HG02981 (cell line): ENCODE results near the gene PLPP7.
"Not testable (repeated sequence)": the region's sequence is repeated elsewhere in the genome, so short reads cannot be mapped to it uniquely, and the experiment has no call there.

ENCODE experiments used
- ATAC-seq: cut with Tn5 transposase; IDR thresholded peaks from one replicate; pipeline ENCODE4 v1.9.1; 2021; ENCODE audit warnings: mild to moderate bottlenecking, moderate library complexity; ENCODE audit not compliant: unreplicated experiment

PLPP7 gene

DNA sequence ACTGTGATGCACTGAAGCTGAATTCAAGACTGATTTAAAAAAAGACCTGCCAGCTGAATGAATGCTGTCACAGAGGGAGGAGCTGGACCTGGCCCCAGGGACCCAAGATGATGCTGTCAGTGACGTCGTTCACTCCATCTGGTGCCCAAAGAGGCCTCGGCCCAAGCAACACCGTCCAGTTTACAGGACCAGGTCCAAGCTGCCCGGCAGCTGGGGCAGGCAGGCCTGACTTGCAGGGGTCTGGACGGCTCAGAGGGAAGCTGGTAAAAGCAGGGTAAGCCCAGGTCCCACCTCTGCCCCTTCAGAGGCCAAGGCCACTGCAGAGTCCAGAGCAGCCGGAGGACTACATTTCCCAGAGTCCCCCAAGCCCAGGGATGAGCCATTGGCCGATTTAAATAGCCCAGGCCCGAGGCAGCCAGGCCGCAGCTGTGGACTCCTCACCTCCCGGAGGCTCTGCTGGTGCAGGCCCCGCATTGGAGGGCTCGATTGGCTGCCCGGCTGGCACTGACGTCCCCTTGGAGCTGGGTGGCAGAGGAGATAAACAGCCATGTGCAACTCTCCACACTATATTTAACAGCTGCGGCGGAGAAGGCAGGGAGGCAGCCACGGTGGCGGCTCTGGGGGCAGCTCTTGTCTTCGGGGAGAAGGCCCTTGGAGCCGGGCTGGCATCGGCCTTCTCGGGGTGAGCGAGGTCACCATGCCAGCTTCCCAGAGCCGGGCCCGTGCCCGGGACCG is at the start of gene PLPP7:
Gene PLPP7 (plus strand): TSS at position 423 of the 735 bp plus-strand sequence. CDS start 275 bp downstream, at position 698.
- no peak for ATAC-seq

DNA sequence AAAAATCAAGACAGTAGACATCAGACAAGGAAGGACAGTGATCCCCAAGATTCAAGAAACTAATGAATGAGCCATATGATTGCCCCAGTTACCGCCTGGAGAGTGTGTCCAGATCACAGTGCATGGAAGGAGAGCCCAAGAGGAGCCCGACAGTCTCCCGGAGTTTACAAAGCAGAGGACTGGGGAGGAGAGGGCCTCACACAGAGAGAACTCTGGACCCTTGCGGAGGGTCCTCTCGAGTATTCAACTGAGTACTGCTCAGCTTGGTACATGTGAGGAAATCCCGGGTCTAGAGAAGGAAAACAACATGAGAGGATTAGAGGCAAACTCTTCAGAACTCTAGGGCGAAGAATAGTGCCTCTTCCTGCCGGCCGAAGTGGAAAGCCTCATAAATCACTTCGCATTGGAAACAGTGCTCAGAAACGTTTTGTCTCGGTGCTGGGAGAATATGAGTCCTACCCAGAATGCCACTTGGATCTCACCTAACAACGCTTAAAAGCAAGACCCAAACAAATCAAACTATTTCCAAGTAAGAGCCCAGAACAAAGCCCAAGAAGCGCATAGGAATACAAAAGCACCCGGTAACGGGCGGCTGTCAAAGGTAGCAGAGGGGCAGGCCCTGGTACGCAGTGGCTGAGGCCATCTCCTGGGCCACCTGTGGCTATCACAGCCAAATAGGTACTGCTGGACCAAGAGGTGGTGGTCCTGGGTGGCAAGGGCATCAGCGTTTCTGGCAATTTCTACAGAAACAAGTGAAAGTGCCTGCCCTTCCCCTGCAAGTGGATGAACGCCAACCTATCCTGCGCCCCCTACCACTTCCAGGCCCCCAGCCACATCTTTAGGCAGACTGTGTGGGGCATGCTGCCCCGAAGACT is 49.2 kb upstream of the PLPP7 start:
- no peak for ATAC-seq

DNA sequence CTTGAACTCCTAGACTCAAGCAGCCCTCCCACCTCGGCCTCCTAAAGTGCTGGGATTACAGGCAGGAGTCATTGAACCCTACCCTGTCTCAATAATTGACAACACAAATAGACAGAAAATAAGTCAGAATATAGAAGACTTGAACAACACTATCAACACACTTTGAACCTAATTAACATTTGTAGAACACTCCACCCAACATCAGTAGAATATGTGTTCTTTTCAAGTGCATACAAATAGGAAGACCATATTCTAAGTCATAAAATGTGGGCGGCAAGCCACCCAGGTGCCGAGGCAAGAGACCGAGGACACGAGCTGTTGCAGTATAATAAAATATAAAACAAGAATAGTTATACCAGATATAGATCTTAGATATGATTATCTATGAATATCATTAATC is 45.2 kb upstream of the PLPP7 start:
- ATAC-seq = not testable (repeated sequence)

DNA sequence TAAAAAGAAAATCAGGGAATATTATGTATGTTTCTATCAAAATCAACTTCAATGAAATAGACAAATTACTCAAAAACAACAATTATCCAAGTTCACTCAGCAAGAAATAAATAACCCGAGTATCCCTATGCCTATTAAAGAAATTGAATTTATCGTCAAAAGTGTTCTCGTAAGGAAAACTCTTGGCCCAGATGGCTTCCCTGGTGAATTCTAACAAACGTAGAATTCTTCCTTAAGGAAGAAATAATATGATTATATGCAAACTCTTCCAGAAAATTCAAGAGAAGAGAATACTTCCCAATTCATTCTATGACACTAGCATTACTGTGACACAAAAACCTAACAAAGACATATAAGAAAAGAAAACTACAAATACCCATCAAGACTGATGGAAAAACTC is 42.9 kb upstream of the PLPP7 start:
- no peak for ATAC-seq

DNA sequence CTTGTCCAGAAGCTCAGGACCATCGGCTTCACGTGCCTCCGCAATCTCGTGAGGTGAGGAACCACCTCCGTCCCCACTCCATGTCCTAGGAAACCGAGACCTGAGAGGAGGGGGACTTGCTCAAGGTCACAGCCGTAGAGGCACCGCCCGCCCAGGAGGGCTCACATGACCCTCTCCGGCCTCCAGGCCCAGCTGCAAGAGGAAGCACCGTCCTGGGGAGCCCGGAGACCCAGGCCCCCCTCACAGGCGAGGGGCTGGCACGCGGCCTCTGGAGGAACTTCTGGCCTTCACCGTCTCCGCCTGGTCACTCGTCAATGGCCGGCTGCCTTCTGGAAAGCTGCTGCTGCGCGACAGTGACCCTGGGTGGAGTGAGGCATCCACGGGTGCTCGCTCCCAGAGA is 37.4 kb upstream of the PLPP7 start:
- no peak for ATAC-seq

DNA sequence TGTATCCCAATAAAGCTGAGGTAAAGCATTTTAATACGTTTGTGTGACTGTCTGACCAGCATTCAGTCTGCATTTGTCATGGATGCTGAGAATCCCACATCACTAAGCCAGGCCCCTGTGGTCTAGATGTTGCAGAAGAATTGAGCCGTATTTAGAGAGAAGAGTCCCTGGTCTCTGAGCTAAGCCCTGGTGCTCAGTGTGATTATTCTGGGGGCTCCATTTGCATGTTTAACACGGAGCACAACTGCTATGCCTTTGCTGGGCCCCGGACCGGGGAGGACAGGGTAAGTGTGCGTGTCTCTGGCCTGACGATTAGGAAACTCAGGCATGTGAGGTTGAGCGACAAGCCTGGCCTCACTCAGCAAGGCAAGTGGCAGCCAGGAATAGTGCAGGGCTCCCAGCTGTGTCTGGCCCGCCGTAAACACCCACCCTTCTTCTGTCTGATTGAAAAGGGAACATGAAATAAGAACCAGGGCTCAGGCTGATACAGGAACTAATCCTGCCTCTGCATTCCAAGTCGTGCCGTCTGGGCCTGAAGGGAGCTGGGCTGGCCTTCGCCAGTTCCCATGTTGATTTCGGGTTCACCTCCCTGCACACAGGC is 35.5 kb upstream of the PLPP7 start:
- ATAC-seq = no peak

DNA sequence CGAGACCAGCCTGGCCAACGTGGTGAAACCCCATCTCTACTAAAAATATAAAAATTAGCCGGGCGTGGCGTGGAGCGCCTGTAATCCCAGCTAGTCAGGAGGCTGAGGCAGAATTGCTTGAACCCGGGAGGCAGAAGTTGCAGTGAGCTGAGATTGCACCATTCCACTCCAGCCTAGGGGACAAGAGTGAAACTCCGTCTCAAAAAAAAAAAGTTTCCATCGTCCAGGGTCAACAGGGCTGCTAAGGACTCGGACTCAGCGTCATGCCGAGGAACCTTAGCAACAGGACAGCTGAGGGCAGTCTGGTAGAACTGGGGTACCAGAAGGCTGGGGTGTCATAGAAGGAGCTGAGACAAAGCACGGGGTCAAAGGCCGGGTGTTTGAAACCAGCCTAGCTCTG is 34.9 kb upstream of the PLPP7 start:
- ATAC-seq = no peak

DNA sequence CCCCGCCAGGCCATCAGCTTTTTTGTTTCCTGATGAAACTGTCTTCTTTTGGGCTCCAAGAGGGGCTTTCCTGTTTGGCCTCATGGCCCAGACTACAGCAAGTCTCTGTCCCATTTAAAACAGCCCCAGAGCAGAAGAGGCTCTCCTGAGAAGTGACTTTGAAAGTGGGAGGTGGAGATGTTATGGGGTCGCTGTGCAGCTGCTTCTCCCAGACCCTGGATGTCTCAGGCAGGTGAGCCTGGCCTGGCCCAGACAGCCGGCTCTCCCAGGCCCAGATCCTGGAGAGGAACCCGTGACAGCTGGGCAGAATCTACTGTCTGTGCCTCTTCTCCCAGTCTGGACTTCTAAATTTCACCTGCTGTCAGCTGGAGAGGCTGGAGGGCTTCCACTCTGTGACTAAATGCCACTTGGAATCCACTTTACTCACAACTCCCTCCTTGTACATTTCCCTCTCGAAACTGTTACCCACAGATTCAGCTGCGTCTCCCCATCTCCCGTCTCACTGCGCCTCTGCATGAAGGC is 33.8 kb upstream of the PLPP7 start:
- no peak for ATAC-seq

DNA sequence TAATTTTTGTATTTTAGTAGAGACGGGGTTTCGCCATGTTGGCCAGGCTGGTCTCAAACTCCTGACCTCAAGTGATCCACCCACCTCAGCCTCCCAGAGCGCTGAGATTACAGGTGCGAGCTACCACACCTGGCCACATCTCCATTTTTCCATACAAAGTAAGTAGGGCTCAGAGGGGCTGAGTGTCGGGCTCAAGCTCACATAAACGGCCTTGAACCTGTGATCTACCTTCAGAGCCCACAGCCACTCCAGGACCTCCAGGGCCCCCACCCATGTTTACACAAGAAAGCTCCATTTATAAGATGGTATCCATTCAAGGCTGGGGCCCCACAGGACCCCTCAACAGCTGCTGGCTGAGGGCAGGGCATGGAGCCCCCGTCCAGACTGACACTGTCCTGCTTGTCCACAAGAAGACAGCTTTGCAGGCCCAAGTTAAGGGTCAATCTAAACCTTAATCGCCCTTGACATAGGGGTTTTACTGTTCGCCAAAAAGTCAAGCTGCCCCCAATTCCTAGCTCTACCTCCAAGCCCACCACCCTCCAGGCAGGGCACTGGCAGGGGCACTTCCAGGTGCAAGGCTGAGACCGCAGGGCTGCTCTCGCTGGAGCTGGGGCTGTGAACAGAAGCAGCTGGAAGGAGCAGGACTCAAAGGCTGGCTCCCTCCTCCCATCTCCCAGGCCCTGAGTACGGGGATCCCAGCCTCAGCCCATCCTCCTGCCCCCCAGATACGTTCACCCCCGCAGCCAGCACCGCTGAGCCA is 32.1 kb upstream of the PLPP7 start:
- no peak for ATAC-seq

DNA sequence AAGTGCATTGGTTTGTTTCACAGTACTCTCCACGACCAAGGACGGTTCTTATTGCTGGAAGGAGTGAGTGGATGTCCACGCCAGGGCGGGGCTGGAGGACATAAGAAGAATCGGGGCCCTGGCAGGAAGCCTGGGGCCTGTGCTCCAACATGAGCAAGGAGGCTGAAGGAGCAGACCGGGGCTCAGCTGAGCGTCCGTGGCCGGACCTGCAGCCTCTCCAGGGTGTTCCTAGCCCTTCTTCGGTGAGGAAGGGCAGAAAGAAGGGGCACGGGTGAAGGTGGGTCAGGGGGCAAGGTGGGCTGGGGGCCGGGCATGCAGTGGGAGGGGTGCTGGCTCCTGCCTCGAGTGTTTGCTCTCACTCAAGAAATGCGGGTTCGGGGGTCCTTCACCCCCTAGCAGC is 31.3 kb upstream of the PLPP7 start:
- no peak for ATAC-seq

DNA sequence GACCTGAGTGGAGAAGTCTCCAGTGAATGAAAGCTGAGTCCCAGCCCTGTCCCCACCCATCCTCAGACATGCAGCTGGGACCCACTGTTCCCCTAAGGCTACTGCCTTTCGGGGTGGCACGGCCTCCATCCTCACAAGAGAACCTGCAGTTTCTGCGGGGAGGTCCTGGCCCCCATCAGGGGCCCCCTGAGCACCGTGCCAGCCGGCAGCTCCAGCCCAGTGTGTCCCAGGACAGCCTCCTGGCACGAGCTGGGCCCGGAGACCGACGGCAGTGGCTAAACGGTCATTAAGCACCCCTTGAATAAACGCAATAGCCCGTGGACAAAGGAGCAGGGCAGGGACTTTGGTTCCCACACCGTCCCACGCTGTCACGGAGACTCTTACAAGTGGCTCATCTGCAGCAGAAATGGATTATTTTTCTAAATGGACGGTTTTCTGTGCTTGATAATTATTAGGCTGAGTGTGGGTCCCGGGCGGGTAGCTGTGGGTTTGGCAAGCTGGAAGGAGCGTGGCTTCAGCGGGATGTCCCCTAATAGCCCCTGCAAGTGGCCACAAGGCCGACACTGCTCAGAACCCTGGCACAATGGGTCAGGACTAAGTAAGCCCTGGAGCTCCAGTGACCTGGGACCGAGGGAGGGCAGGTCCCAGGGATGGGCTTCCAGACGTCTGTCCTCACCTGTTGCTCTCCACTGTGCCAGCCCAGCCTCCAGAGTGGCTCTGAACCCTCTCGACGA is 30.7 kb upstream of the PLPP7 start:
- no peak for ATAC-seq

DNA sequence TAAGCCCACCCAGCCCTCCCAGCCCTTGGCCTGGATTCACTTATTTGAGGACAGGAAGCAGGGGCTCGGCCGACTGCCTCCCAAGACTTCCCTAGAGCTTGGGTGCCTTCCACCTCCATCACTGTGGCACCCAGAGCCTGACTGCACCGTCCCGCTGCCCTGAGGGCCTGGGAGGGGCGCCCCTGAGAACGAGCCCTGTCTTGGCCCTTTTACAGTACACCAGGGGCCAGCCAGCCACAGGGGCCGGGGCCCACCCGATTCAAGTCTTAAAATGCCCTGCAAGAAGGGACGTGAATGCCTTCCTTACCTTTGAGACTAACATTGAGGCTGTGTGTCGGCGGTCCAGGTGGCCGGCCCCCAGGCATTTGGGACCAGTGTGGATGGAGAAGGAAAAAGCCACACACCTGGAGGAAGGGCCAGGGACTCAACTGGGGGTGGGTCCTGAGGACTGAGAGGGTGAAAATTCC is 30.1 kb upstream of the PLPP7 start:
- no peak for ATAC-seq

DNA sequence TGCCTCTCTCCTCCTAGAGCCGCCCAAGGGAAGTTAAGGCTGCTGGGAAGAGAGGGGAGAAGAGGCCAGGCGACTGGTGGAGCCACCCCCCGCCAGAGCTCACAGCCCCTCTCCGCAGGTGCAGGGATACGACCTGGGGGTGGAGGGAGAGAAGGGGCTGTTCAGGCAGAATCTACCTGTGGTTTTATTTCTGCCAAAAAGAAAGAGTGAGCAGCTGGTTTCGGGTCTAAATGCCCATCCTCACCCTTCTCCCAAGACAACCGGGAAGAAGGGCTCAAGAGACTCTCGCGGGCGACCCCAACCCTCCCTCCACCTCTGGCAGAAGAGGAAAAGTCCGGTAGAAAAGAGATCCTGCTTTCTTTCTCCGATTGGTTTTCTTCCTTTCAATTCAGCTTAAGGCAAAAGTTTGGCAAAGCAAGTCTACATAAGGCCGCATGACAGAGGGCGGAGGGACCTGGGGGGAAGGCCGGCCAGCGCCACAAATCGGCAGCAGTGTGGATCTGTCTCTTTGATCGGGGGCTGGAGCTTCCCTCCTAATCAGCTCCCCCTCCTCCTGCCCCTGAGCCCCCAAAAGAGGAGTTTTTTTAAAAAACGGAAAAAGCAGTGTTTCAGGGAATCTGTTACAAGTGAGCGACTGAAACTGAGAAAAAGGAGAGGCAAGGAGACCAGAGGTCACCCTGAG is 29.5 kb upstream of the PLPP7 start:
- ATAC-seq = no peak

DNA sequence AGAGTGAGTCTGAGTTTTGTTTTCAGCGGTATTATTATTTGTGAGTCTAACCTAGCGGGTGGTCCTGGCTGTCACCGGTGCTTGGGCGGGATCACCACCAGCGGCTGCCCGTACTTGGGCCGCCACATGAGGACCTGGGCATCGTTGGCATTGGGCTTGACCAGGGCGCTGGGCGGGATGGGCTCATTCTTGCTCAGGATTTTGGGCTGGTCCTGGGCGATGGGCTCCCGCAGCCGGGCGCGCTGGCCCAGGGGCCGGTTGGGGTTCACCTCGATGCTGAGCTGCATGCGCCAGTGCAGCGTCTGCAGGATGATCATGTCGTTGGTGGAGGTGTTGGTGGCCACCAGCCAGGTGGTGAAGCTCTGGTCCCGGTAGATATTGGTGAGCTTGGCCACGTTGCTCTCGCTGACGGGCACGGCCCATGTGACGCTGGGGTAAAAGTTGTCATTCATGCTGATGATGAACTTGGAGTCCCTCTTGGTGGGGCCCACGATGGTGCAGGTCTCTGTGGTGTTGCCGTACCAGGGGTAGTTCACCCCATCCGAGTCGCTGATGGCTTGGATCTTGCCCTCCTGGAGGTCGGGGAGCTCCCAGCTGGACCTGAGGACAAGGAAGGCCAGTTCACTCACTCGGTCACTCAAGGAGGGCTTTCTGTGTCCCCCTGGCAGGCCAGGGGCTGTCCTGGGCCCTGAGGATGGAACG is 28.6 kb upstream of the PLPP7 start:
- no peak for ATAC-seq

DNA sequence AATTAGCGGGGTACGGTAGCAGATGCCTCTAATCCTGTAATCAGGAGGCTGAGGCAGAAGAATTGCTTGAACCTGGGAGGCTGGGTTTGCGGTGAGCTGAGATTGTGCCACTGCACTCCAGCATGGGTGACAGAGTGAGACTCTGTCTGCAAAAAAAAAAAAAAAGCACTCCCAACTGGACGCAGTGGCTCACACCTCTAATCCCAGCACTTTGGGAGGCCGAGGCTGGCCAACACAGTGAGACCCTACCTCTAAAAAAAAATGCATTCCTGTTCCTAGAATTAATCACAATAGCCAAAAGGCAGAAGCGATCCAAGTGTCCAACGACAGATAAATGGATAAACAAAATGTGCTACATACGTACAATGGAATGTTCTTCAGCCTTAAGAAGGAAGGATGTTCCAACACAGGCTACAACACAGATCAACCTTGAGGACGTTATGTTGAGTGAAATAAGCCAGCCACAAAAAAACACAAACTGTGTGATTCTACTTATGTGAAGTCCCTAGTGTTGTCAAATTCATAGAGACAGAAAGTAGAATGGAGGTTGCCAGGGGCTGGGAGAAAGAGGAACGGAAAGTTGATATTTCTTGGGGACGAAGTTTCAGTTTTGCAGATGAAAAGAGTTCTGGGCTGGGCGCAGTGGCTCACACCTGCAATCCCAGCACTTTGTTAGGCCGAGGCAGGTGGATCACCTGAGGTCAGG is 27.0 kb upstream of the PLPP7 start:
- peak; percentile 44 for ATAC-seq

DNA sequence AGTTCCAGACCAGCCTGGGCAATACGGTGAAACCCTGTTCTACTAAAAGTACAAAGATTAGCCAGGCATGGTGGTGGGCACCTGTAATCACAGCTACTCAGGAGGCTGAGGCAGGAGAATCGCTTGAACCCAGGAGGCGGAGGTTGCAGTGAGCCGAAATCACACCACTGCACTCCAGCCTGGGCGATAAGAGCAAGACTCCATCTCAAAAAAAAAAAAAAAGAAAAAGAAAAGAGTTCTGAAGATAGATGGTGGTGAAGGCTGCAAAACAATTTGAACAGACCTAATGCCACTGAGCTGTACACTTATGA is 26.5 kb upstream of the PLPP7 start:
- ATAC-seq = not testable (repeated sequence)

DNA sequence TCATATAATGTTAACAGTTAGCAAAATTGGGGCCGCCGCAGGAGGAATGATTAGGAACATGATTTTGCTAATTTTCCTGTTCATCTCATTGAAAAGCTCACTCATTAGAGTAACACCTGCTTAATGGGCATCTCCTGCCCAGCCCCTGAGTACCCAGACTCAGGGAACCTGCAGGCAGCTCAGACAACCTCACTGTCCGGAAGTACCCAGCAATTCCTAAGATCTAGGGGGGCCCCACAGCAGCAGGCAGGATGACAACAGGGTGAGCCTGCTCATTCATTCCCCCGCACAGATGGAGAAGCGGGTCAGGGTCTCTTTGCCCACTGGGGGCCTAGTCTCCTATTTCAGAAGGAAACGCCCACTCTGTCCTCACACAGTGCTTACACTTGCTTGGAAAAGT is 25.8 kb upstream of the PLPP7 start:
- no peak for ATAC-seq

DNA sequence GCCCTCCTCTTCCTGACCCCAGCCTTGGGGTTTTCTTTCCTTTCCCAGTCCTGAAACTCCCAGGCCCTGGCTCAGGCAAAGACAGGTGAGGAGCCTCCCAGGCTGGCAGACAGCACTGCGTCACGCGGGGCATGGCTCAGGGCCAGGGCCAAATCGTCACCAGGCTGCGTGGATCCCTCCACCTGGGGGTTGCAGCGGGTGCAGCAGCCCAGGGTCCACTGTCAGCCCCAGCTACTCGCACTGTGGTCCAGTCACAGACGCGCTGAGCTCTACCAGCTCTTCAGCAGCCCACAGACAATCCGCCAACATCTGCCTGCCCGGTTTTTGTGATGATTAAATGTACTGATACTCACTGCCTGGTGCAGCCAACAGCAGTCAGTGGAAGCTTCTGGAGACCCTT is 25.3 kb upstream of the PLPP7 start:
- no peak for ATAC-seq
